Vagina (tissue), 2 donors: ENCODE measurements around the gene EP300.

Experiments
- CTCF ChIP-seq, 3 experiments: fragments of 450-650 bp in 2 of 3; fragments of 200-600 bp in 1 of 3; sonication (generic) in 1 of 3; IDR thresholded peaks; one replicate each; pipeline ENCODE4 v1.5.1; 2017 to 2019; ENCODE audit warnings: antibody characterized with exemption in 3 of 3, mild to moderate bottlenecking in 2 of 3, moderate library complexity in 2 of 3
- POLR2A ChIP-seq, 2 donors: fragments of 450-650 bp; IDR thresholded peaks; one replicate each; pipeline ENCODE4 v1.6.1; 2017; ENCODE audit warnings: antibody characterized with exemption in 2 of 2, mild to moderate bottlenecking in 2 of 2, moderate library complexity in 2 of 2

GRCh38 chr22:41169157-41169556 is 76.8 kb downstream of the EP300 start:
- no peak for TF ChIP-seq CTCF (IDR thresholded peaks at IDR 0.05)
- no peak for TF ChIP-seq POLR2A (IDR thresholded peaks at IDR 0.05)
